PC-9 (cell line): ENCODE data around the gene STK32B. TPM values are rescaled to one million over a fixed set of nuclear protein-coding genes. Genes with fewer than 3 reads are reported as not detected.

Source experiments
- BruUV-seq: library from RNA; stranded (reverse); fragments of 400-500 nt; replicated peaks from 2 replicates; lab custom pipeline; 2021; lab: Mats Ljungman, UMichigan
- CTCF ChIA-PET: fragments of 300-600 bp; sonication (Branson Sonifier 250); formaldehyde crosslinking; loops from one replicate; lab custom pipeline; 2022; ENCODE audit warnings: antibody characterized with exemption; lab: Charles Lee
- POLR2A ChIA-PET: fragments of 300-600 bp; sonication (Branson Sonifier 250); formaldehyde crosslinking; loops from one replicate; lab custom pipeline; 2022; ENCODE audit warnings: antibody characterized with exemption; ENCODE audit not compliant: unreplicated experiment; lab: Charles Lee
- DNase-seq, 2 experiments: peaks; one replicate each; pipeline versions ENCODE4 v3.0.0 to v3.0.0-alpha.2; 2015 to 2022; ENCODE audit warnings: mixed read lengths in 1 of 2
- H2AFZ ChIP-seq: fragments of 200-600 bp; sonication (generic); 2 replicates; pipeline ENCODE4 v1.8.1; 2017; ENCODE audit warnings: antibody characterized with exemption
- H3F3A ChIP-seq: fragments of 200-600 bp; sonication (generic); 2 replicates; pipeline ENCODE4 v1.8.1; 2017; ENCODE audit warnings: antibody characterized with exemption, mild to moderate bottlenecking, low read depth; ENCODE audit not compliant: insufficient read depth
- H3K27ac ChIP-seq: fragments of 200-600 bp; sonication (generic); 2 replicates; pipeline ENCODE4 v1.6.1; 2016; ENCODE audit warnings: mixed run types
- H3K27me3 ChIP-seq: fragments of 200-600 bp; sonication (generic); 2 replicates; pipeline ENCODE4 v1.6.1; 2016; ENCODE audit warnings: low read depth, mixed run types; ENCODE audit not compliant: insufficient read depth
- H3K36me3 ChIP-seq: fragments of 200-600 bp; sonication (generic); 2 replicates; pipeline ENCODE4 v1.6.1; 2016; ENCODE audit warnings: low read depth, mixed run types
- H3K4me1 ChIP-seq: fragments of 200-600 bp; sonication (generic); replicated peaks from 2 replicates; pipeline ENCODE4 v1.6.1; 2016; ENCODE audit warnings: mixed run types; ENCODE audit not compliant: insufficient read depth
- H3K4me2 ChIP-seq: fragments of 200-600 bp; sonication (generic); 2 replicates; pipeline ENCODE4 v1.6.1; 2017; ENCODE audit warnings: mixed run types
- H3K4me3 ChIP-seq: fragments of 200-600 bp; sonication (generic); 2 replicates; pipeline ENCODE4 v1.6.1; 2016; ENCODE audit warnings: mixed run types
- H3K79me2 ChIP-seq: fragments of 200-600 bp; sonication (generic); 2 replicates; pipeline ENCODE4 v1.6.1; 2017; ENCODE audit warnings: low read depth, mixed run types
- H3K9me2 ChIP-seq: fragments of 200-600 bp; sonication (generic); 2 replicates; pipeline ENCODE4 v1.8.1; 2017; ENCODE audit warnings: mild to moderate bottlenecking; ENCODE audit not compliant: insufficient read depth
- H3K9me3 ChIP-seq: fragments of 200-600 bp; sonication (generic); 2 replicates; pipeline ENCODE4 v1.8.1; 2016; ENCODE audit warnings: low read depth; ENCODE audit not compliant: insufficient read depth
- H4K20me1 ChIP-seq: fragments of 200-600 bp; sonication (generic); 2 replicates; pipeline ENCODE4 v1.8.1; 2017; ENCODE audit not compliant: insufficient read depth
- CTCF ChIP-seq: fragments of 200-600 bp; sonication (generic); conservative IDR thresholded peaks from 2 replicates; pipeline ENCODE4 v1.6.1; 2017; ENCODE audit warnings: mixed run types, antibody characterized with exemption, mild to moderate bottlenecking, moderate library complexity
- EZH2 ChIP-seq: fragments of 200-600 bp; sonication (generic); IDR thresholded peaks from 2 replicates; pipeline ENCODE4 v1.8.0; 2017; ENCODE audit warnings: antibody characterized with exemption, low read depth
- intact Hi-C: fragments of 100-400 bp; cut with micrococcal nuclease; formaldehyde crosslinking; loops from one replicate; pipeline ENCODE4 v1.10.0; 2022; ENCODE audit not compliant: unreplicated experiment
- total RNA-seq: library from RNA; stranded (reverse); gene quantifications from 2 replicates; pipeline ENCODE4 v1.2.3, GENCODE V29; 2021

STK32B gene
- total RNA-seq, 1 experiment from 2014 or later = not detected

GRCh38 chr4:5470318-5471198 is 419.3 kb downstream of the STK32B start:
- Histone ChIP-seq H4K20me1 (no peaks in the 10 kb centered on the region), H3K4me1 (0 out of 2 replicates have a peak, but pooled peaks cover 7% of the 10 kb centered on the region), H2AFZ (no peak overlapping the region), H3K27me3 (no peaks in the 10 kb centered on the region), H3K79me2 (no peaks in the 10 kb centered on the region), H3K4me3 (no peak overlapping the region), H3K36me3 (no peaks in the 10 kb centered on the region), H3K9me2 (no peaks in the 10 kb centered on the region), H3K4me2 (no peak overlapping the region), H3F3A (no peaks in the 10 kb centered on the region), H3K27ac (no peak overlapping the region), H3K9me3 (no peaks in the 10 kb centered on the region)
- intact Hi-C loops = no loop called here
- ChIA-PET CTCF (no interaction called here), POLR2A (no interaction called here)
- BruUV-seq = no TSS peak
- no peak for TF ChIP-seq EZH2
- no peak for TF ChIP-seq CTCF
- DNase-seq = no peak

GRCh38 chr4:5471206-5471605 is 419.9 kb downstream of the STK32B start:
- no peaks in the 10 kb centered on the region for H3K79me2 ChIP-seq
- no peaks in the 10 kb centered on the region for H3F3A ChIP-seq
- H3K36me3 ChIP-seq = no peaks in the 10 kb centered on the region
- no peaks in the 10 kb centered on the region for H4K20me1 ChIP-seq
- ChIA-PET POLR2A (no interaction called here), CTCF (no interaction called here)
- H3K4me1 ChIP-seq = 0 out of 2 replicates have a peak, but pooled peaks cover 7% of the 10 kb centered on the region
- no TSS peak for BruUV-seq
- no peak overlapping the region for H3K4me3 ChIP-seq
- intact Hi-C loops = no loop called here
- no peak for DNase-seq
- no peak overlapping the region for H3K4me2 ChIP-seq
- no peak for TF ChIP-seq EZH2
- no peak for TF ChIP-seq CTCF
- H3K9me3 ChIP-seq = no peaks in the 10 kb centered on the region
- H3K27ac ChIP-seq = no peak overlapping the region
- H2AFZ ChIP-seq = no peak overlapping the region
- no peaks in the 10 kb centered on the region for H3K27me3 ChIP-seq
- no peaks in the 10 kb centered on the region for H3K9me2 ChIP-seq

- no peak for DNase-seq
- Histone ChIP-seq H3K79me2 (no peaks in the 10 kb centered on the region), H3K36me3 (no peaks in the 10 kb centered on the region), H3K27ac (no peak overlapping the region), H3K9me2 (no peaks in the 10 kb centered on the region), H3K4me2 (no peak overlapping the region), H3K4me1 (0 out of 2 replicates have a peak, but pooled peaks cover 7% of the 10 kb centered on the region), H2AFZ (no peak overlapping the region), H3K27me3 (no peaks in the 10 kb centered on the region), H3K9me3 (no peaks in the 10 kb centered on the region), H4K20me1 (no peaks in the 10 kb centered on the region), H3F3A (no peaks in the 10 kb centered on the region), H3K4me3 (no peak overlapping the region)
- no TSS peak for BruUV-seq
- ChIA-PET POLR2A (no interaction called here), CTCF (no interaction called here)
- TF ChIP-seq EZH2 (no peak), CTCF (no peak)
- intact Hi-C loops = no loop called here
Measured at GRCh38 chr4:5471691-5472090, 420.4 kb downstream of the STK32B start.
